ENCODE measurements around the gene SPAG6. TPM values are rescaled to one million over a fixed set of nuclear protein-coding genes. Genes with fewer than 3 reads are reported as not detected.

SPAG6 gene
- total and polyA plus RNA-seq, 4 donors = 0.23 TPM; not detected in 3

DNA sequence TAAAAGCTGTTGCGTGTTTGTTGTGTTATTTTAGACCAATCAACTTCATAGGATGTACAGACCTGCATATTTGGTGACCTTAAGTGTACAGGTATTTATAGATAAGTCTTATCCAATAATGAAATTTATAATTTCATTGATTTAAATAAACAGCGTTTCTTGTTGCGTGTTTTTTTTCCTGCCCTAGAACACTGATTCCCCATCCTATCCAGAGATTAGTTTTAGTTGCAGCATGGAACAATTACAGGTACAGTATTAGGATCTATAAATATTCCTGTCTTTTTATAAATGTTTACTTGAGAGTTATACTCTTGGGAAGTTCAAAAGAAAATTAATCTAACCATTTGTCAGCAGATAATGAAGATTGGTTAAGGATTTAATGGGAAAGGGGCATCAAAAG is 26.5 kb upstream of the SPAG6 start:
- no peak overlapping the region for H3K4me3 ChIP-seq (ENCODE audit: low read depth in 1 of 3, low read length in 3 of 3)
- no peak for TF ChIP-seq HNF4A (conservative IDR thresholded peaks at IDR 0.05)
- no peaks in the 10 kb centered on the region for H3K27me3 ChIP-seq (ENCODE audit: control insufficient read depth in 4 of 4, insufficient read depth in 4 of 4, low read length in 3 of 4)
- 97% methylated on average over 3 of the region's 3 CpGs for WGBS
- H3K27ac ChIP-seq (ENCODE audit: low read depth in 1 of 2, low read length in 2 of 2) = no peak overlapping the region
- H3K36me3 ChIP-seq (ENCODE audit: control insufficient read depth in 4 of 4, insufficient read depth in 3 of 4, low read depth in 1 of 4, low read length in 3 of 4) = no peaks in the 10 kb centered on the region
- no peak overlapping the region for H3K9ac ChIP-seq (ENCODE audit: low read depth in 1 of 2, low read length in 2 of 2)
- H3K4me1 ChIP-seq (ENCODE audit: control insufficient read depth in 4 of 4, insufficient read depth in 4 of 4, low read length in 3 of 4) = peaks cover 9 to 49% (median 27%) of the 10 kb centered on the region in 4 donors
- no peaks in the 10 kb centered on the region for H3K9me3 ChIP-seq (ENCODE audit: control insufficient read depth in 4 of 4, low read length in 3 of 4)
- no peak for DNase-seq (ENCODE audit: low spot score)

DNA sequence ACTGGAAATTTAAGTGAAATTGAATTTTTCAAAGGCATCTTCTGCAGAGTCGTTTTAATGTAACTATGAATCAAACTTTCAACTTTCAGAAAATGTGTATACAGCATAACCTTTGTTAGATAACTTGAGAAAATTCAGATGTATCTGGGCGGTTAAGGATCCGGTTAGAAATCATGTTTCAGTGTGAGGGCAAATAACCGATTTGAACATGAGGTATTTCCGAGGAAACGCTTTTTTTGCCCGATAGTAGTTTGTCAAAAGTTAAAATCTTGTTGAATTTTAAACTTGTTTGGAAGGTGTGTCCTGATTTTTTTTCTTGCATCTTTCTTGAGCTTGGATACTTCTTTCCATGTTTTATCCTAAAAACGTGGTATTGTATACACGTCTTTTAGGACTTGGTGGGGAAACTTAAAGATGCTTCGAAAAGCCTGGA is 25.7 kb upstream of the SPAG6 start:
- Histone ChIP-seq H3K9ac (ENCODE audit: low read depth in 1 of 2, low read length in 2 of 2) (peak overlapping the region; percentile 84 to 88), H3K27me3 (ENCODE audit: control insufficient read depth in 4 of 4, insufficient read depth in 4 of 4, low read length in 3 of 4) (no peaks in the 10 kb centered on the region), H3K4me3 (ENCODE audit: low read depth in 1 of 3, low read length in 3 of 3) (peak overlapping the region in 2 of 3 donors; percentile 54 to 100), H3K36me3 (ENCODE audit: control insufficient read depth in 4 of 4, insufficient read depth in 3 of 4, low read depth in 1 of 4, low read length in 3 of 4) (no peaks in the 10 kb centered on the region), H3K27ac (ENCODE audit: low read depth in 1 of 2, low read length in 2 of 2) (peak overlapping the region in 1 of 2 donors; percentile 83), H3K4me1 (ENCODE audit: control insufficient read depth in 4 of 4, insufficient read depth in 4 of 4, low read length in 3 of 4) (peaks cover 11 to 57% (median 33%) of the 10 kb centered on the region in 4 donors), H3K9me3 (ENCODE audit: control insufficient read depth in 4 of 4, low read length in 3 of 4) (no peaks in the 10 kb centered on the region)
- no peak for TF ChIP-seq EGR1 (IDR thresholded peaks at IDR 0.05; ENCODE audit: low read depth in 2 of 2)
- TF ChIP-seq RAD21 (IDR thresholded peaks at IDR 0.05) = no peak
- TF ChIP-seq, protein P1, sequence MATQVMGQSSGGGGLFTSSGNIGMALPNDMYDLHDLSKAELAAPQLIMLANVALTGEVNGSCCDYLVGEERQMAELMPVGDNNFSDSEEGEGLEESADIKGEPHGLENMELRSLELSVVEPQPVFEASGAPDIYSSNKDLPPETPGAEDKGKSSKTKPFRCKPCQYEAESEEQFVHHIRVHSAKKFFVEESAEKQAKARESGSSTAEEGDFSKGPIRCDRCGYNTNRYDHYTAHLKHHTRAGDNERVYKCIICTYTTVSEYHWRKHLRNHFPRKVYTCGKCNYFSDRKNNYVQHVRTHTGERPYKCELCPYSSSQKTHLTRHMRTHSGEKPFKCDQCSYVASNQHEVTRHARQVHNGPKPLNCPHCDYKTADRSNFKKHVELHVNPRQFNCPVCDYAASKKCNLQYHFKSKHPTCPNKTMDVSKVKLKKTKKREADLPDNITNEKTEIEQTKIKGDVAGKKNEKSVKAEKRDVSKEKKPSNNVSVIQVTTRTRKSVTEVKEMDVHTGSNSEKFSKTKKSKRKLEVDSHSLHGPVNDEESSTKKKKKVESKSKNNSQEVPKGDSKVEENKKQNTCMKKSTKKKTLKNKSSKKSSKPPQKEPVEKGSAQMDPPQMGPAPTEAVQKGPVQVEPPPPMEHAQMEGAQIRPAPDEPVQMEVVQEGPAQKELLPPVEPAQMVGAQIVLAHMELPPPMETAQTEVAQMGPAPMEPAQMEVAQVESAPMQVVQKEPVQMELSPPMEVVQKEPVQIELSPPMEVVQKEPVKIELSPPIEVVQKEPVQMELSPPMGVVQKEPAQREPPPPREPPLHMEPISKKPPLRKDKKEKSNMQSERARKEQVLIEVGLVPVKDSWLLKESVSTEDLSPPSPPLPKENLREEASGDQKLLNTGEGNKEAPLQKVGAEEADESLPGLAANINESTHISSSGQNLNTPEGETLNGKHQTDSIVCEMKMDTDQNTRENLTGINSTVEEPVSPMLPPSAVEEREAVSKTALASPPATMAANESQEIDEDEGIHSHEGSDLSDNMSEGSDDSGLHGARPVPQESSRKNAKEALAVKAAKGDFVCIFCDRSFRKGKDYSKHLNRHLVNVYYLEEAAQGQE (IDR thresholded peaks at IDR 0.05) = no peak
- TF ChIP-seq, protein P2, sequence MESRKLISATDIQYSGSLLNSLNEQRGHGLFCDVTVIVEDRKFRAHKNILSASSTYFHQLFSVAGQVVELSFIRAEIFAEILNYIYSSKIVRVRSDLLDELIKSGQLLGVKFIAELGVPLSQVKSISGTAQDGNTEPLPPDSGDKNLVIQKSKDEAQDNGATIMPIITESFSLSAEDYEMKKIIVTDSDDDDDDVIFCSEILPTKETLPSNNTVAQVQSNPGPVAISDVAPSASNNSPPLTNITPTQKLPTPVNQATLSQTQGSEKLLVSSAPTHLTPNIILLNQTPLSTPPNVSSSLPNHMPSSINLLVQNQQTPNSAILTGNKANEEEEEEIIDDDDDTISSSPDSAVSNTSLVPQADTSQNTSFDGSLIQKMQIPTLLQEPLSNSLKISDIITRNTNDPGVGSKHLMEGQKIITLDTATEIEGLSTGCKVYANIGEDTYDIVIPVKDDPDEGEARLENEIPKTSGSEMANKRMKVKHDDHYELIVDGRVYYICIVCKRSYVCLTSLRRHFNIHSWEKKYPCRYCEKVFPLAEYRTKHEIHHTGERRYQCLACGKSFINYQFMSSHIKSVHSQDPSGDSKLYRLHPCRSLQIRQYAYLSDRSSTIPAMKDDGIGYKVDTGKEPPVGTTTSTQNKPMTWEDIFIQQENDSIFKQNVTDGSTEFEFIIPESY (IDR thresholded peaks at IDR 0.05) = no peak
- TF ChIP-seq RXRA (IDR thresholded peaks at IDR 0.05) = no peak
- TF ChIP-seq, protein P3, sequence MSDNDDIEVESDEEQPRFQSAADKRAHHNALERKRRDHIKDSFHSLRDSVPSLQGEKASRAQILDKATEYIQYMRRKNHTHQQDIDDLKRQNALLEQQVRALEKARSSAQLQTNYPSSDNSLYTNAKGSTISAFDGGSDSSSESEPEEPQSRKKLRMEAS (IDR thresholded peaks at IDR 0.05) = no peak
- no peak for TF ChIP-seq FOXA1 (IDR thresholded peaks at IDR 0.05)
- TF ChIP-seq JUND (IDR thresholded peaks at IDR 0.05) = no peak
- TF ChIP-seq HNF4G (IDR thresholded peaks at IDR 0.05) = no peak
- TF ChIP-seq TAF1 (conservative IDR thresholded peaks at IDR 0.05) = no peak
- TF ChIP-seq HNF4A (conservative IDR thresholded peaks at IDR 0.05) = no peak
- TF ChIP-seq, protein P4, sequence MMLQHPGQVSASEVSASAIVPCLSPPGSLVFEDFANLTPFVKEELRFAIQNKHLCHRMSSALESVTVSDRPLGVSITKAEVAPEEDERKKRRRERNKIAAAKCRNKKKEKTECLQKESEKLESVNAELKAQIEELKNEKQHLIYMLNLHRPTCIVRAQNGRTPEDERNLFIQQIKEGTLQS (IDR thresholded peaks at IDR 0.05) = no peak
- no peak for TF ChIP-seq YY1 (IDR thresholded peaks at IDR 0.05)
- 82% methylated on average over 10 of the region's 10 CpGs for WGBS
- DNase-seq (ENCODE audit: low spot score) = no peak

Data from liver (tissue), 9 donors.